IPS-15b (cell line): ENCODE data around the gene TLL1.

ENCODE experiments used
- H3K27me3 ChIP-seq: one replicate; pipeline ENCODE4 v1.6.1; 2013; ENCODE audit warnings: low read length; ENCODE audit not compliant: control insufficient read depth, insufficient read depth
- H3K36me3 ChIP-seq: one replicate; pipeline ENCODE4 v1.6.1; 2013; ENCODE audit warnings: low read length; ENCODE audit not compliant: control insufficient read depth, insufficient read depth
- H3K4me1 ChIP-seq: one replicate; pipeline ENCODE4 v1.6.1; 2013; ENCODE audit warnings: mild to moderate bottlenecking, low read length; ENCODE audit not compliant: control insufficient read depth, insufficient read depth
- H3K4me3 ChIP-seq: one replicate; pipeline ENCODE4 v1.5.1; 2013; ENCODE audit warnings: low read depth, low read length
- H3K9ac ChIP-seq: one replicate; pipeline ENCODE4 v1.6.1; 2013; ENCODE audit warnings: low read depth, mild to moderate bottlenecking, low read length
- H3K9me3 ChIP-seq: one replicate; pipeline ENCODE4 v1.6.1; 2013; ENCODE audit warnings: mild to moderate bottlenecking, low read length; ENCODE audit not compliant: control insufficient read depth, insufficient read depth

Gene TLL1

DNA sequence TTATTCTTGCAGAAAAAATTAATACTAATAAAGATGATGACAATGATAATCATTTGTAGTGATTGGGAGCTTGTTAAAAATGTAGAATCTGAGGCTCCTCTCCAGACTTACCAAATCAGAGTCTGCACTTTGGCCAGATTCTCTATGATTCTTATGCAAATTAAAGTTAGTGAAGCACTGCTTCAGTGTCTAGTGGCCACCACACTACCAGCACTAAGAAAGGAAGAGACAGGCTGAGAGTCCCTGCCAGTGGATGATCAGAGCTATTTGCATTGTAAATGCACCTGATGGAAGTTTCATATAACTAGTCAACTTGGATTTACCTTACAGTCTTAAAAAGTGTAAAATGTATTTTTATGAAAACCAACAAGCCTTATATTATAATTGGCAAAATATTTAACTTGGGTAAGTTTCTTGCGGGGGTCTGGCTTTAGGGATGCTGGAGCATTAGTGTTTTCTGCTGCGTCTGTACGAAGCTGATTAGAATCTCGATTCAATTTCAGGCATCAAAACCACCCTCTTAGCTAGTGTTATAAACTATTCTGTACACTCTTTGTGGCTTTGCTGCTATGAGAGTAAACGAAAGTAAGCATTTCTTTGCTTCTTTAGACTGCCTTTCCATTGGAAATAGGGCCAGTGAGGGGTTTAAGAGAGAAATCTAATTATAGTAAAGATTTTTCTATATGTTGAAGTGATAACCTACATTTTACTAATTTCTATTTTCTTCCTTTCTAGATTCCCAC lies 114.1 kb downstream of the TLL1 start:
- Histone ChIP-seq H3K9ac (no peak overlapping the region), H3K36me3 (no peaks in the 10 kb centered on the region), H3K4me1 (peaks cover 6% of the 10 kb centered on the region), H3K27me3 (no peaks in the 10 kb centered on the region), H3K4me3 (no peak overlapping the region), H3K9me3 (no peaks in the 10 kb centered on the region)

DNA sequence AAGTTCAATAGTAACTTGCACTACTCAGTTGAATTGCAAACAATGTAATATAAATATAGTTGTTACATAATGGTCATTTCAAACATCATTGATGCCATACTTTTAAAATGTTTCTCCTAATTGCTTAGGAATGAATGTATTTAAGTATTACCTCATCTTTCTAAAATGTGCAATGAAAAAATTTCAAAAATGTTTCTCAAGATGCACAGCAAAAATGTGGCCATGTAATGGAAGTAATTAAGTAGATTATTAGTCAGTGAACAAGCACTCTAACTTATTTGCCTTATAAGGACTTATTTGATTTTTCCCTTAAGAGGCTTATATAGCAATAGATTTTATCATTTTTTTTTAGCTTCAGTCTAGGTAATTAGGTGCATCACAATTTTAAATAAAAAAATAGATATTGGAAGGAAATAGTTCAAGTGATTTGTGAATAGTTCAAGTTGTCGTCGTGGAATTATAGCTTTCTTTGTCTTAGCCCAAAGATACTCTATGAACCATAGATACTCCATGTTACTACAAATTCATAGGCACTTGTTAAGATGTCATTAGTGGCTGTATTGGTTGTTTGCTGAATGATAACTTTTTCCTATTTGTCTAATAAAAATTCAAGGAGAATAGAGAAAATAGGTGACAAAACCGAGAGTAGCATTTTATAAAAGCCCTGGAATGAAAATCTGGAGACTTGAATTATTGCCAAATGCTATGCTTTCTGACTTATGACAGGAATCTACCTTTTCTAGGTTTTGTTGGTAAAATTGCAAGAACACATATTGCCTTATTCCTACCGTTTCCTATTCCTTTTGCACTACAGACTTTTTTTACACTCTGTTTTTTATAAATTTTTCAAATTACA lies 118.5 kb downstream of the TLL1 start:
- no peaks in the 10 kb centered on the region for H3K27me3 ChIP-seq
- H3K4me3 ChIP-seq = no peak overlapping the region
- H3K9ac ChIP-seq = no peak overlapping the region
- peaks cover 6% of the 10 kb centered on the region for H3K4me1 ChIP-seq
- H3K9me3 ChIP-seq = no peaks in the 10 kb centered on the region
- H3K36me3 ChIP-seq = no peaks in the 10 kb centered on the region

DNA sequence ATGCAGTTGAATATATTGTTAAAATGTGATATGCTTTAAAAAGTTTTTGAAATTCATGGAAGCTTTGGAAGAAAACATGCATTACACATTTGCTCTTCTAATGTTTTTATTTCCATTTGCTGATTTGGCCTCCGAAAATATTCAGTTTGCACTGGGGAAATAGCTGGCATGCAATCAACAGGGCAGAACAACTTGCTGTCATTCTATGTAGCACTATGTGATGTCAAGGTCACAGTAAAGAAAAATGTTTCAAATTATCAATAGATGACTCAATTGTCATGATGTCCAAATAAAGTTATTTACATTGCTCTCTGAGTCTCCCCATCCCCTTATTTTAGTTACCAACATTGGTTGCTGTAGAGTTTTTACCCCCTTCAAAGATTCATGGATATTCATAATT lies 119.2 kb downstream of the TLL1 start:
- Histone ChIP-seq H3K4me3 (no peak overlapping the region), H3K4me1 (no peaks in the 10 kb centered on the region), H3K9ac (no peak overlapping the region), H3K9me3 (no peaks in the 10 kb centered on the region), H3K36me3 (no peaks in the 10 kb centered on the region), H3K27me3 (no peaks in the 10 kb centered on the region)

- Histone ChIP-seq H3K4me1 (no peaks in the 10 kb centered on the region), H3K9ac (no peak overlapping the region), H3K36me3 (no peaks in the 10 kb centered on the region), H3K27me3 (no peaks in the 10 kb centered on the region), H3K4me3 (no peak overlapping the region), H3K9me3 (no peaks in the 10 kb centered on the region)
These were observed 121.7 kb downstream of the TLL1 start for GRCh38 chr4:165994701-165995100.

DNA sequence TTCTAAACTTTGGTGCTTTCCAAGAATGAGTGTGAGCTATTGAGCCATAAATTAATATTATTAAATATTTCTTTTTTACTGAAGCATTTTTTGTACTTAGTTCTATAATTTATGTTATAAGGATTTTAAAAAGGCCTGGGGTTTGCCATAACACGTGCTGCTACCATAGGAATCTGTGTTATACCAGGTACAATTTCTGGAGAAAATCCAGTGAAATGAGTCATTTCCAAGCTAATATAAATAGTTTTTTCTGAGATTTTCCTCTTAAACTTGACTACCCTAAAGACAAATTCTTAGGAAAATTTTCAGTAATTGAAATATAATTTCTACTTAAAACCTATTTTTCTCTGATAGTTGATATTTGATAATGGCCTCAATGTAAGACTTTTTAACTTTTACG lies 130.8 kb downstream of the TLL1 start:
- no peak overlapping the region for H3K4me3 ChIP-seq
- H3K9me3 ChIP-seq = no peaks in the 10 kb centered on the region
- no peaks in the 10 kb centered on the region for H3K27me3 ChIP-seq
- no peak overlapping the region for H3K9ac ChIP-seq
- no peaks in the 10 kb centered on the region for H3K4me1 ChIP-seq
- no peaks in the 10 kb centered on the region for H3K36me3 ChIP-seq

DNA sequence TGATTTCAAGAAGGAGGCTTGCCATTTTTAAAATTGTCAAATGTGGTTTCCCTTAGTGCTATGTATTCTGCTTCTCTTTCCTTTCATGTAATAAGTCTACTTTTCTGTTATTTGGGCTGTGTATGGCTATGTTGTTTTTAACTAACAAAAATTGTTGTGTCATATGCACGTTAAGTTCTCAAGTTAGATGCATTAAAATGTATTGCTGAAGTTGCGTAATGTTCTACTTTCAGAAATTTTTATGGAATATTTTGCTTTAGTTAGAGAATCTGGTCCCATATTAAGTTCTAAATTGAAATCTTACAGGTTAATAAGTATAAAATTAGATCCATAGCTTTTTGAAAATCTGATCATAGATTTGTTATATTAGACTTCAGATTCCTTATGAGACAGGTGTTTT lies 133.2 kb downstream of the TLL1 start:
- Histone ChIP-seq H3K9ac (no peak overlapping the region), H3K4me3 (no peak overlapping the region), H3K36me3 (no peaks in the 10 kb centered on the region), H3K4me1 (no peaks in the 10 kb centered on the region), H3K27me3 (no peaks in the 10 kb centered on the region), H3K9me3 (no peaks in the 10 kb centered on the region)

DNA sequence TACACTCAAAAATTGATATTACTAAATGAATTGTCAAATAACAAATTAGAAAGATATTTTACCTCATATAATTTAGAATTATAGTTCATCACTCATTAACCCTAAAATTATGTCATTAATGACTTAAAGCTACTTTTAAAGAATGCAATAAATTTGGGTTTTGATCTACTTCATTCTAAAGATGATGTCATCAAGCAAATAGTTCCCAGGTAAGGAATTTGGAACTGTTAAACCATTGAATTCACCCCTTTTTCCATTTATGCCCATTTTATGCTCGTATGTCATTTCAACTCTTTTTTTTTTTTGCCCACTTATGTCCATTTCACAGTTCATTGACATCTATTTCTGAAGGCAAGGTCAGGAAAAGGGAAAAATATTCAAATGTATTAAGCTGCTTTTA lies 135.5 kb downstream of the TLL1 start:
- H3K9me3 ChIP-seq = no peaks in the 10 kb centered on the region
- H3K36me3 ChIP-seq = no peaks in the 10 kb centered on the region
- H3K27me3 ChIP-seq = no peaks in the 10 kb centered on the region
- H3K9ac ChIP-seq = no peak overlapping the region
- no peaks in the 10 kb centered on the region for H3K4me1 ChIP-seq
- no peak overlapping the region for H3K4me3 ChIP-seq

DNA sequence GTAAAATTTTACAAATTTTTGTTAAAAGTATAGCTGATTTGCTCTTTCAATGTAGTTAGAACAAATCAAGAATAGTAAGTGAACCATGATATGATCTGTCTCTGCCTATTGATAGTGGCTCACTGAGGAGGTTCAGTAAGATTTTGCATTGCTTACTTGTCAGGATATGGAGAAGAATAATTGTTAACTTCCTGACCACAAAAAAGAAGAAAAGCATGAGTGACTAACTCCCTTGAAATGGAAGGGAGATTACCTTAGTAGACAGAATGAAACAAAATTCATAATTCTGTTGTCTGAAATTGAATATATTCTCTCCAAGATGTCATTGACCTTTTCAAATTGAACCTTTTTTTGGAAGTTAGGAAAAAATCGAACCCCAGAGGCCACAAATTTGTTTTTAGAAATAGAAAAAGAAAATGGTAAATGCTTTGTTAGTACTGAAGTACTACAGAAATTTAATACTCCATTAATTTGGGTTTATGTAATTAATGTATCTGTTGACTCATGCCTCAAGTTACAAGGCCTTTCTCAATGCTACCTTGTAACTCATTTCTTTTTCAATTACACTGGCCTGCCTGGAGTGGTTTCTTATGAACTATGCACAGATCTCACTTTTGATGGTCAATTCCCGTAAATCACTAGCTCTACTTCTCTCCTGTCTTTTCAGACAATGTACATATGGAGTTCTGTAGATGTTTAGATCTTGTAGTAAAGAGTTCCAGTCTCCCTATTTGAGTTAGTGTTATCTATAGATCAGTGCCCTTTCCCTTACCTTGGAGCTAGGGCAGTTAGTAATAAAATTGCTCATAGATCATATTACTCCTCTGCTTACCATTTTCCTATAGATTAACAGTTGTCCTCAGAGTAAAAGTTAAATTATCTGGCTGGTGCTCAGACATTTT lies 139.3 kb downstream of the TLL1 start:
- no peak overlapping the region for H3K9ac ChIP-seq

GRCh38 chr4:166014411-166014810 lies 141.4 kb downstream of the TLL1 start:
- Histone ChIP-seq H3K4me1 (no peaks in the 10 kb centered on the region), H3K27me3 (no peaks in the 10 kb centered on the region), H3K36me3 (no peaks in the 10 kb centered on the region), H3K9me3 (no peaks in the 10 kb centered on the region), H3K9ac (no peak overlapping the region), H3K4me3 (no peak overlapping the region)

More for the DNA sequence above, 139.3 kb downstream of the TLL1 start:
- Histone ChIP-seq H3K4me1 (no peaks in the 10 kb centered on the region), H3K9me3 (no peaks in the 10 kb centered on the region), H3K4me3 (no peak overlapping the region), H3K36me3 (no peaks in the 10 kb centered on the region), H3K27me3 (no peaks in the 10 kb centered on the region)

DNA sequence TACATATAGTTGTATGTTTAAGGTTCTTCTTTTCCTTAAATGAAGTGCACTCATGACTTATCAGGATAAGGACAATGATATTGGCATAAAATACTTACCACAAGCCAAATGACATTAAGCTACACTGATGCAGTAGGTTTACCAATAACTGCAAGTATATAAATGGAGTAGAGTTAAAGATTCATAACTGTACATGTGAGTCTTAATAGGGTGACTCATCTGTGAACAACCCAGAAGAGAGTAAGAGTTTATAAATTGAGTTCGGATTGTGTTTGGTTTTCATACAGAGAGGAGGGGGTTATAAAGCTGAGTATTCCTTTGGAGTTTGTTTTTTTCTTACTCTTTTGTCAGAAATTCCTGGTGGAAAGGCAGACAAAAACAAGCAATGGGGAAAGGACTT lies 144.8 kb downstream of the TLL1 start:
- H3K4me3 ChIP-seq = no peak overlapping the region
- H3K9ac ChIP-seq = no peak overlapping the region
- no peaks in the 10 kb centered on the region for H3K36me3 ChIP-seq
- no peaks in the 10 kb centered on the region for H3K27me3 ChIP-seq
- H3K4me1 ChIP-seq = no peaks in the 10 kb centered on the region
- no peaks in the 10 kb centered on the region for H3K9me3 ChIP-seq

DNA sequence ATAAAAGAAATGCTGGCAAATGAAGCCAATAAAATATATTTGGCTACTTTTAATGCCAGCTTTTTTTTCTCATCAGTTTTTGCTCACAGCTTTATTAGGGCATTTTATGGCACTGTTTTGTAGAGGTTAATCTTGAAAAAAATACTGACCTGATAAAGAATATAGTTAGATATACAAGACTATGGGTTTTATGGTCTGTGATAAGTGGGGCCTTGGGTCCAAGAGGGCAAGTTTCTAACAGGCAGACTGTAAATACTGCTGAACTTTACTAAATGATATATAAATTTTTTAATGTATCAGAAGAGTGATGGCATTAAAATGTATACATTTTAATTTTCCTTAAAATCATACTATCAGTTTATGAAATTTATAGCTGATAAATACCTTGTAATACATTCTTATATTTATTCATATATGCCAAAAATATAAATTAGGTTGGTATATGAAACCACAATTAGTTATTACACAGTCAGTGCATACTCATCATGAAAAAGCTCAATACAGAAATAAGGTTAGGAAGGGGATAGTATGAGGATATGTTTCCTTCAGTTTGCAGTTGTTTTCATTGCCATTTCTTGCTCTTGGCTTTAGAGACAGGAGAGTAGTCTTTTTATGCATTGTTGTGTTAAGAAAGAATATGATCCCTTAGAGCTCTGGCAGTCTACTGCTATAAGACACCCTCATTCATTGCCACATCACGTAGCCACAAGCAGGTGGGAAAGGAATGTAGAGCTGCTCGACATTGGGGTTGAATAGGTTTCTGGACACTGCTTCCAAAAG lies 146.6 kb downstream of the TLL1 start:
- no peaks in the 10 kb centered on the region for H3K27me3 ChIP-seq
- no peaks in the 10 kb centered on the region for H3K4me1 ChIP-seq
- no peaks in the 10 kb centered on the region for H3K36me3 ChIP-seq
- H3K9ac ChIP-seq = no peak overlapping the region
- no peaks in the 10 kb centered on the region for H3K9me3 ChIP-seq
- no peak overlapping the region for H3K4me3 ChIP-seq
